Subcutaneous abdominal adipose tissue (tissue), 5 donors: ENCODE results near the gene RNF138.
"Not testable (repeated sequence)": the region's sequence is repeated elsewhere in the genome, so short reads cannot be mapped to it uniquely, and the experiment has no call there.

ENCODE experiments used
- H3K27ac ChIP-seq: one replicate; pipeline ENCODE4 v1.7.0; 2013; ENCODE audit warnings: low read depth, mild to moderate bottlenecking, inconsistent platforms, low read length, moderate library complexity
- H3K27me3 ChIP-seq, 5 donors: one replicate each; pipeline ENCODE4 v1.7.0; 2013; ENCODE audit warnings: low read length in 5 of 5, inconsistent platforms in 1 of 5; ENCODE audit not compliant: control insufficient read depth in 5 of 5, insufficient read depth in 4 of 5
- H3K36me3 ChIP-seq, 5 donors: one replicate each; pipeline ENCODE4 v1.7.0; 2013; ENCODE audit warnings: low read length in 5 of 5; ENCODE audit not compliant: control insufficient read depth in 5 of 5, insufficient read depth in 5 of 5
- H3K4me1 ChIP-seq, 5 donors: one replicate each; pipeline ENCODE4 v1.7.0; 2013; ENCODE audit warnings: low read length in 5 of 5, mild to moderate bottlenecking in 3 of 5, moderate library complexity in 1 of 5; ENCODE audit not compliant: control insufficient read depth in 5 of 5, insufficient read depth in 5 of 5
- H3K4me3 ChIP-seq, 5 donors: one replicate each; pipeline ENCODE4 v1.7.0; 2013; ENCODE audit warnings: low read length in 5 of 5, low read depth in 1 of 5
- H3K9ac ChIP-seq, 5 donors: one replicate each; pipeline ENCODE4 v1.7.0; 2013; ENCODE audit warnings: low read length in 5 of 5, mild to moderate bottlenecking in 4 of 5, moderate library complexity in 3 of 5
- H3K9me3 ChIP-seq, 5 donors: one replicate each; pipeline ENCODE4 v1.7.0; 2013; ENCODE audit warnings: low read length in 5 of 5; ENCODE audit not compliant: control insufficient read depth in 5 of 5
- donor health status: healthy.
- donor health status: healthy.
- donor health status: healthy.
- donor health status: healthy.
- donor health status: healthy.

Gene RNF138

DNA sequence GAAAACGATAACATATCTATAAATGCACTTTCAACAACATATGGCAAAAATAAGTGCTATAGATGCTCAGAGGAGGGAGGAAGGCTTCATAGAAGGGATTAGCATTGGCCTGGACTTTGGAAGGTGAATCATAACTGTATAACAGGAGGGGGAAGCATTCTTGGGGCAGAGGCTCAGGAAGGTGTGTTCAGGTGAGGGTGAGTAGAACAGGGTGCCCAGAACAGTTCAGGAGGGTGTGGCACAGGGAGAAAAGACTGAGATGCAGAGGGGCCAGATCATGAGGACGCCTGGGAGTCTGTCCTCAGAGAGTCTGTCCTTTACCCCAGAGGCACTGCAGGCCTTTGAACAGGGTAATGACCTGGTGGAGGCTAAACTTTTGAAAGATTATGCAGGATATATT, 68.9 kb downstream of the RNF138 start:
- H3K36me3 ChIP-seq: no peaks in the 10 kb centered on the region
- H3K9ac ChIP-seq: no peak overlapping the region
- H3K4me1 ChIP-seq: peaks cover 0 to 9% (median 7%) of the 10 kb centered on the region in 5 donors
- no peak overlapping the region for H3K27ac ChIP-seq
- H3K4me3 ChIP-seq: no peak overlapping the region
- no peaks in the 10 kb centered on the region for H3K27me3 ChIP-seq
- no peaks in the 10 kb centered on the region for H3K9me3 ChIP-seq

DNA sequence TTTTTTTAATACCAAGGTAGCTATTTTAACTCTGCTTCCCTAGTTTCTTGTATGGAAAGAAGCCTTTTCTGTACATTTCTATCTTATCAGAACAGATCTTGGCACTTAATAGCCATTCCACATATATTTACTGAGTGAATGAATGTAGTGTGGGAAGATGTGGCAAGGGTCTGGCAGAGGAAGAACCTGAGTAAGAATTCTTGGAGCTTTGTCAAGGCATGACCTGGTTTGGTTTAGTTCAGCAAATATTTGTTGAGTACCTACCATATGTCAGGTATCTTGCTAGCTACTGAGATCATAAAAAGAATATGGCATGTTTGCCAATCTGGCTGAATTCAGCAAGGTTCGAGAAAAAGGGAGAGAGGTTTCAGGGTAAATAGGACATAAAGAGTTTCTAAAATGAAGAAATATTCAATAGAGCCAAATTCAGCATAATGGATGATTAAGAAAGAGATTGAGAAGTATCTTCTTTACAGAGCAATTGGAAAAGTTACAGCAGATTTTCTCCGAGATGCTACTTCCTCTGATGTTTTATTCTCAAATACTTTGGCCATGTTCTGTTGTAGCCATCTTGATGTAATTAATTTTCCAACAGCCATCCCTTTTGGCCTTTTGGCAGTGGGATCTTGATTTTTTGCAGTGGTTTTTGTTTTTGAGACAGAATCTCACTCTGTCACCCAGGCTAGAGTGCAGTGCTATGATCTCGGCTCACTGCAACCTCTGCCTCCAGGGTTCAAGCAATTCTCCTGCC, 76.5 kb downstream of the RNF138 start:
- Histone ChIP-seq H3K36me3 (no peaks in the 10 kb centered on the region), H3K27me3 (no peaks in the 10 kb centered on the region), H3K4me3 (no peak overlapping the region), H3K4me1 (no peaks in the 10 kb centered on the region), H3K9ac (no peak overlapping the region), H3K27ac (no peak overlapping the region), H3K9me3 (no peaks in the 10 kb centered on the region)

DNA sequence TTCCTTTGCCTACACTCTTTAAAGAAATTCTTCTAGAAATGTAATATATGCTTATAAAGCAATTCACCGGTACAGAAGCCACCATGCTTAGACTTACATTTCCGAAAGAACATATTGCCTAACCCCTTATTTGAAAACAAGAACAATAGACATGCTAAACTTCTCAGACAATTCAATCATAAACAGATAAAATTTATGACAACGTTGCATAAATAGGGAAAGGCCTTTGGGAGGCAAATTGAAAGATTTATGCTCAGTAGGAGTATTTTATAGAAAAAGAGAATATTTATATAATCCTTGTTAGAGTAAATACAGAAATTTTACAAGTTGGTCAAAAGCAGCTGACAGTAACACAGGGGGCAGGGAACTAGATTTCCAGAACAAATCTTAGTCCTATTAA, 82.0 kb downstream of the RNF138 start:
- no peak overlapping the region for H3K27ac ChIP-seq
- no peak overlapping the region for H3K9ac ChIP-seq
- H3K27me3 ChIP-seq: no peaks in the 10 kb centered on the region
- H3K4me1 ChIP-seq: no peaks in the 10 kb centered on the region
- H3K4me3 ChIP-seq: no peak overlapping the region
- no peaks in the 10 kb centered on the region for H3K36me3 ChIP-seq
- no peaks in the 10 kb centered on the region for H3K9me3 ChIP-seq

DNA sequence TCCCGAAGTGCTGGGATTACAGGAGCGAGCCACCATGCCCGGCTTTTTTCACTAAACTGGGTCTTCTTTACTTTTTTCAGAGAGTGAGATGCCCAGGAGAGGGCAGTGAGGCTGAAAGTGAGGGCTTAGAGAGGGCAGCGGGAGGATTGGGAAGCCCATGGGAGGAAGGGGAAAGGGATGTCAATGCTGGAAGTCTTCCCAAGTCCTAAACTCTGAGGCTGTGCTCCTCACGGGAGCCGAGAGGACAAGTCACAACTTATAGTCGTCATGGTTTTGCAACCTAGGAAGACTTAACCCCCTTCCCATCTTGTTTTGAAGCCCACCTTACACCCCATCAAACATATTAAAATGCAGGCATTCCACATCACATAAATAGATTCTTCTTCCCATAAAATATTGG, 83.0 kb downstream of the RNF138 start:
- no peaks in the 10 kb centered on the region for H3K4me1 ChIP-seq
- H3K36me3 ChIP-seq: no peaks in the 10 kb centered on the region
- no peak overlapping the region for H3K4me3 ChIP-seq
- no peaks in the 10 kb centered on the region for H3K9me3 ChIP-seq
- H3K27me3 ChIP-seq: no peaks in the 10 kb centered on the region
- H3K9ac ChIP-seq: no peak overlapping the region
- H3K27ac ChIP-seq: no peak overlapping the region

DNA sequence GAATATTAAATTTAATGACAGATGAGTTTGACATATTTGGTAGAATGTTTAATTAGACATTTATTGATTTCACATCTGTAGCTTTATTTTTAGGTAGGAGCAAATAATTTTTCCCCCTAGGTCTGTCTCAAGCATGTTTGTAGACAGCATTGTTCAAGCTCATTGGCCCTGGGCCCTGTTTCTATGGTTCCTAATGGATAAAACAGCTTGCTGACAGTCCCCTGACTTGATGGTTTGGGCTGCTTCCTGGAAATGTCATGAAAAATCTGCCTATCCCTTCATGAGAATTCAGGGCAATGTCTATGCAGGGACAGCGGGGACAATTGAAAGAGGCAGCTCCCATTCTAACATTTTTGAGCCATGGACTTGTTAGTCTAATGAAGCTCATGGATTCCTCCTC, 83.6 kb downstream of the RNF138 start:
- H3K27ac ChIP-seq: no peak overlapping the region
- H3K27me3 ChIP-seq: no peaks in the 10 kb centered on the region
- H3K4me3 ChIP-seq: no peak overlapping the region
- H3K36me3 ChIP-seq: no peaks in the 10 kb centered on the region
- H3K9ac ChIP-seq: no peak overlapping the region
- no peaks in the 10 kb centered on the region for H3K4me1 ChIP-seq
- no peaks in the 10 kb centered on the region for H3K9me3 ChIP-seq

DNA sequence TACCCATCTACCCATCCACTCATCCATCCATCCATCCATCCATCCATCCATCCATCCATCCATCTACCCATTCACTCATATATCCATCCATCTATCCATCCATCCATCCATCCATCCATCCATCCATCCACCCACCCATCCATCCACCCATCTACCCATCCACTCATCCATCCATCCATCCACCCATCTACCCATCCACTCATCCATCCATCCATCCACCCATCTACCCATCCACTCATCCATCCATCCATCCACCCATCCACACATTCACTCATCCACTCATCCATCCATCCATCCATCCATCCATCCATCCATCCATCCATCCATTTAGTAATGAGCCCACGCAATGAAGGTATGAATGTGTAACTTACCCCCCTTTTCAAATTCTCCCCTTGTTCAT, 85.1 kb downstream of the RNF138 start:
- H3K4me1 ChIP-seq, H3K4me3 ChIP-seq, H3K27ac ChIP-seq, H3K9ac ChIP-seq, H3K36me3 ChIP-seq, H3K9me3 ChIP-seq, H3K27me3 ChIP-seq: not testable (repeated sequence)

DNA sequence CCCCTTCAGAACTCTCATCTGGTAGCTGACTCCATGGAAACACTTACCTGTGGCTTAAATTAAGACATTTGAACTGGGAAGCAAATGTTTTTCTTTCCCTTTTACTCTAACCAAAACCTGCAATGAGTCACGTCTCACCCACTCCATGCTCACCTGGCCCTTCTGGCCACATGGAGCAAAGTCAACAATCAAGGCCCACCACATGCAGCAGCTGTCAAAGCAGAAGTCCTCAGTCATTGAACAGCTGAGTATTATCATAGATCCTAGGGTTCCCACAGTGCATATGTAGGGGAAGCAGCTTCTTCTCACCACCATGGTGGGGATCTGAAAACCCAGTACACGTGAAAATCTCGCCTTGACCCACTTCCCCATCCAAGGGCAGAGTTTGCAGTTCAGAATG, 85.9 kb downstream of the RNF138 start:
- H3K4me3 ChIP-seq: no peak overlapping the region

More for the DNA sequence above, 85.9 kb downstream of the RNF138 start:
- no peak overlapping the region for H3K9ac ChIP-seq
- no peaks in the 10 kb centered on the region for H3K4me1 ChIP-seq
- H3K9me3 ChIP-seq: no peaks in the 10 kb centered on the region
- H3K27ac ChIP-seq: no peak overlapping the region
- H3K27me3 ChIP-seq: no peaks in the 10 kb centered on the region
- no peaks in the 10 kb centered on the region for H3K36me3 ChIP-seq
